Stomach smooth muscle (tissue), 2 donors: ENCODE results near the gene DAPK1.

ENCODE experiments used
- H3K27ac ChIP-seq: one replicate; pipeline ENCODE4 v1.7.0; 2013; ENCODE audit warnings: mild to moderate bottlenecking, low read length, inconsistent platforms
- H3K27me3 ChIP-seq, 2 donors: one replicate each; pipeline ENCODE4 v1.7.0; 2013; ENCODE audit warnings: low read length in 2 of 2; ENCODE audit not compliant: insufficient read depth in 2 of 2, control insufficient read depth in 1 of 2
- H3K36me3 ChIP-seq, 2 donors: one replicate each; pipeline ENCODE4 v1.7.0; 2013; ENCODE audit warnings: low read length in 2 of 2; ENCODE audit not compliant: control insufficient read depth in 2 of 2, insufficient read depth in 2 of 2
- H3K4me1 ChIP-seq: one replicate; pipeline ENCODE4 v1.7.0; 2013; ENCODE audit warnings: low read length; ENCODE audit not compliant: control insufficient read depth, insufficient read depth
- H3K4me3 ChIP-seq, 2 donors: one replicate each; pipeline ENCODE4 v1.7.0; 2013; ENCODE audit warnings: low read length in 2 of 2
- H3K9ac ChIP-seq, 2 donors: one replicate each; pipeline ENCODE4 v1.7.0; 2013; ENCODE audit warnings: low read length in 2 of 2, mild to moderate bottlenecking in 1 of 2
- H3K9me3 ChIP-seq, 2 donors: one replicate each; pipeline ENCODE4 v1.7.0; 2013; ENCODE audit warnings: low read length in 2 of 2; ENCODE audit not compliant: control insufficient read depth in 2 of 2
- donor health status: healthy.
- donor health status: Pancreatic carcinoma.

The DAPK1 gene

GRCh38 chr9:87658511-87658910 is 160.8 kb downstream of the DAPK1 start:
- H3K4me1 ChIP-seq = peaks cover 10% of the 10 kb centered on the region
- no peak overlapping the region for H3K27ac ChIP-seq
- H3K9me3 ChIP-seq = no peaks in the 10 kb centered on the region
- H3K9ac ChIP-seq = no peak overlapping the region
- H3K36me3 ChIP-seq = peaks cover 23 to 27% of the 10 kb centered on the region in 2 donors
- H3K4me3 ChIP-seq = no peak overlapping the region
- no peaks in the 10 kb centered on the region for H3K27me3 ChIP-seq

DNA sequence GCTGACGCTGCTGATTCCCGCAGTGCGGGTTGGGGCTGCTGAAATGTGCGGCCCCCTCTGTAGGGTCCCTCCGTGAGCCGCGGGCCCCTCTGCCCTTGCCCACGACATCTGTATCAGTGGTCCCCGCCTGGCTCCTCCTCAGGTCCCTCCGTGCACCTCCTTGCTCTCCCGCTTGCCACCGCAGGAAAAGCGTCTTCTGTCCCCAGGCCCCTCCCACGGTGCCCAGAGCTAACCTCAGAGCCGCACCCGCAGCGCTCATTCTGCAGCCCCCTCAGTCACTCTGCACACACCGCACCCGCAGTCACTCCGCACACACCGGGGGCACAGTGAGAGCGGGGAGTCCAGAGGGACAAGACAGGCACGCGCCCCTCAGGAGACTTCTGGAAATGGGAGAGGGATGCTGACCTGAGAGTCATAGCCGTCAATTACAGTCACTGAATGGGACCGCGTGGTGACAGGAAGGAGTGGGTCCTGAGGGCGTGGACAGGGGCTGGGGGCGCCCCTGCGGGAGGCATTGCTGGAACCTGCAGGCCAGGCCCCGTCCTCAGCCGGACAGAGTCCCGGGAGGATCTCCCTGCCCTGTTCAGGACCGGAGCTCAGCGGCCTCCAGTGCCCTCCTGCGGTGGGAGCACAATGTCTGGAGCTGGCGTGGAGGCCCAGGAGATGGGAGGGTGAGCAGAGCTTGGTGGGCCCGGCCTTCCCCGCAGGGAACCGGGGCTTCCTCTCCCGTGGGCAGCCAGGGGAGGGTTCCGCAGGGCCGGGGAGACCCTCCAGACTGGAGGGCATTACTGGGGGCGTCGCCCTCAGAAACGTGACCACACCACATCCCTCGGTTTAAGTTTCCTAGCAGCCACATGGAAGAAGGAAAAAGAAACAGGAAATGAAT is 162.1 kb downstream of the DAPK1 start:
- no peak overlapping the region for H3K9ac ChIP-seq
- H3K4me1 ChIP-seq = peaks cover 10% of the 10 kb centered on the region
- no peak overlapping the region for H3K4me3 ChIP-seq
- H3K9me3 ChIP-seq = no peaks in the 10 kb centered on the region
- H3K27ac ChIP-seq = no peak overlapping the region
- H3K27me3 ChIP-seq = no peaks in the 10 kb centered on the region
- H3K36me3 ChIP-seq = peaks cover 23 to 27% of the 10 kb centered on the region in 2 donors

GRCh38 chr9:87661241-87661640 is 163.6 kb downstream of the DAPK1 start:
- Histone ChIP-seq H3K9ac (no peak overlapping the region), H3K27me3 (no peaks in the 10 kb centered on the region), H3K27ac (no peak overlapping the region), H3K36me3 (peaks cover 26 to 28% of the 10 kb centered on the region in 2 donors), H3K4me1 (peaks cover 6% of the 10 kb centered on the region), H3K4me3 (no peak overlapping the region), H3K9me3 (no peaks in the 10 kb centered on the region)

GRCh38 chr9:87662808-87663528 is 165.3 kb downstream of the DAPK1 start:
- Histone ChIP-seq H3K9me3 (peaks cover 0 to 4% of the 10 kb centered on the region in 2 donors), H3K36me3 (peaks cover 25 to 31% of the 10 kb centered on the region in 2 donors), H3K4me3 (no peak overlapping the region), H3K27ac (no peak overlapping the region), H3K4me1 (no peaks in the 10 kb centered on the region), H3K27me3 (no peaks in the 10 kb centered on the region), H3K9ac (no peak overlapping the region)

GRCh38 chr9:87663556-87663955 is 165.9 kb downstream of the DAPK1 start:
- Histone ChIP-seq H3K4me3 (no peak overlapping the region), H3K9me3 (peaks cover 0 to 4% of the 10 kb centered on the region in 2 donors), H3K36me3 (peaks cover 25 to 28% of the 10 kb centered on the region in 2 donors), H3K4me1 (no peaks in the 10 kb centered on the region), H3K9ac (no peak overlapping the region), H3K27me3 (no peaks in the 10 kb centered on the region), H3K27ac (no peak overlapping the region)

GRCh38 chr9:87664153-87665060 is 166.7 kb downstream of the DAPK1 start:
- Histone ChIP-seq H3K36me3 (peaks cover 21 to 27% of the 10 kb centered on the region in 2 donors), H3K27ac (no peak overlapping the region), H3K4me1 (no peaks in the 10 kb centered on the region), H3K27me3 (no peaks in the 10 kb centered on the region), H3K4me3 (no peak overlapping the region), H3K9ac (no peak overlapping the region), H3K9me3 (peaks cover 0 to 4% of the 10 kb centered on the region in 2 donors)

GRCh38 chr9:87665505-87665904 is 167.8 kb downstream of the DAPK1 start:
- H3K4me3 ChIP-seq = no peak overlapping the region
- H3K27me3 ChIP-seq = no peaks in the 10 kb centered on the region
- no peaks in the 10 kb centered on the region for H3K4me1 ChIP-seq
- no peak overlapping the region for H3K9ac ChIP-seq
- peaks cover 0 to 4% of the 10 kb centered on the region in 2 donors for H3K9me3 ChIP-seq
- peaks cover 27 to 36% of the 10 kb centered on the region in 2 donors for H3K36me3 ChIP-seq
- no peak overlapping the region for H3K27ac ChIP-seq

DNA sequence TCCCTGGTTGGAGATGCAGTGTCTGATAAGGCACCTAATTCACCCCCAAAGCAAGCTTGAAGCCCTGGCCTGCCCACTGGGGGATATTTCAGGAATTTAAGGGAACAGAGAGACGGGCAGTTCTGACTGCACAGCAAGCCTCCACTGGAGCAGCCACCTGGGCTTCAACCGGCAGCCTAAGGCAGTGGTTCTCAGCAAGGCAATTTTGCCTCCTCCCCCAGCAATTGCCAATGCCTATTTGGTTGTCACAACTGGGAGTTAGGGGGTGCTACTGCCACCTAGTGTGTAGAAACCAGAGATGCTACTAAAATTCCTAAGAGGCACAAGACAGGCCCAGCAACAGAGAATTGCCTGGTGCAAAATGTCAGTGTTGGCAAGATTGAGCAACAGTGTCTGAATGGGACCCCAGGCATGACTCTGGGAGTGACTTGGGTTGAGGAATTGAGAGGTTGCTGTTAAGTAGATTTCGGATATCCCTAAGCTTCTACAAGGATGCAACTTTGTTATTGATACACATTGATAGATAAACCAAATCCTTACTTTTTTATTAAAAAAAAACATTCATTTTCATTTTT is 169.6 kb downstream of the DAPK1 start:
- Histone ChIP-seq H3K36me3 (peaks cover 36 to 48% of the 10 kb centered on the region in 2 donors), H3K9me3 (peaks cover 0 to 4% of the 10 kb centered on the region in 2 donors), H3K27ac (no peak overlapping the region), H3K27me3 (no peaks in the 10 kb centered on the region), H3K9ac (no peak overlapping the region), H3K4me1 (no peaks in the 10 kb centered on the region), H3K4me3 (no peak overlapping the region)

- no peaks in the 10 kb centered on the region for H3K4me1 ChIP-seq
- no peaks in the 10 kb centered on the region for H3K27me3 ChIP-seq
- H3K9me3 ChIP-seq = peaks cover 0 to 4% of the 10 kb centered on the region in 2 donors
- H3K27ac ChIP-seq = no peak overlapping the region
- H3K4me3 ChIP-seq = no peak overlapping the region
- H3K9ac ChIP-seq = no peak overlapping the region
- H3K36me3 ChIP-seq = peaks cover 41 to 50% of the 10 kb centered on the region in 2 donors
Measured at GRCh38 chr9:87668222-87668621, 170.6 kb downstream of the DAPK1 start.

DNA sequence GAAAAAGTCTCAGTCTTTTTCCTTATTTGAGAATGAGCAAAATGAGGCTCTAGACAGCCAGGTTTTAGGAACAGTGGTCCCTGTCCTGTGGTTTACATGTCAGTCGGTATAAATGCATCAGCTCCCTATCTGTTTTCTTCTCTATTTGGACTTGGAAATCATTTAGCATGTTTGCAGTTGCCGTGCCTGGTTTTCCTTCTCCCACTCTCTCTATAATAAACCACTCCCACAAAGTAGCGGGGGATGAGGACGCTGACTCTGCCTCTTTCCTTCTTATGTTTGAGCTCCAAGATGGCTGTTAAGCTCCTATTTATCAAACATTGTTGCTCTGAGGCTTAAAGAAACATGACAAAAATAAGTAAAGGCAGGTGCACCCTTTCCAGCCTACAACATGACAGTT is 171.1 kb downstream of the DAPK1 start:
- Histone ChIP-seq H3K4me1 (no peaks in the 10 kb centered on the region), H3K9me3 (peaks cover 0 to 4% of the 10 kb centered on the region in 2 donors), H3K4me3 (no peak overlapping the region), H3K27me3 (no peaks in the 10 kb centered on the region), H3K36me3 (peaks cover 45 to 52% of the 10 kb centered on the region in 2 donors), H3K27ac (no peak overlapping the region), H3K9ac (no peak overlapping the region)
